BLaER1 (cell line): ENCODE results near the gene ALOX5.
"Not testable (repeated sequence)": the region's sequence is repeated elsewhere in the genome, so short reads cannot be mapped to it uniquely, and the experiment has no call there.

Experiments used
- H3K27ac ChIP-seq: shearing (Covaris generic); formaldehyde crosslinking; 2 replicates; pipeline ENCODE4 v1.8.1; 2022
- H3K27me3 ChIP-seq: shearing (Covaris generic); formaldehyde crosslinking; 2 replicates; pipeline ENCODE4 v1.8.1; 2022
- H3K36me3 ChIP-seq: shearing (Covaris generic); formaldehyde crosslinking; 2 replicates; pipeline ENCODE4 v1.8.1; 2022
- H3K4me1 ChIP-seq: shearing (Covaris generic); formaldehyde crosslinking; 2 replicates; pipeline ENCODE4 v1.8.1; 2022
- H3K4me2 ChIP-seq: shearing (Covaris generic); formaldehyde crosslinking; 2 replicates; pipeline ENCODE4 v1.8.1; 2022
- H3K4me3 ChIP-seq: shearing (Covaris generic); formaldehyde crosslinking; 2 replicates; pipeline ENCODE4 v1.8.1; 2022
- H3K9ac ChIP-seq: shearing (Covaris generic); formaldehyde crosslinking; 2 replicates; pipeline ENCODE4 v1.8.1; 2022
- H3K9me3 ChIP-seq: shearing (Covaris generic); formaldehyde crosslinking; 2 replicates; pipeline ENCODE4 v1.8.1; 2022
- H4K20me1 ChIP-seq: shearing (Covaris generic); formaldehyde crosslinking; 2 replicates; pipeline ENCODE4 v1.8.1; 2022
- Cebpa-rat ChIP-seq: shearing (Covaris generic); IDR thresholded peaks from 2 replicates; pipeline ENCODE4 v1.8.1; 2022

ALOX5 gene

GRCh38 chr10:45471059-45471458 is 97.0 kb downstream of the ALOX5 start:
- Histone ChIP-seq H3K4me3 (no peak overlapping the region), H3K27me3 (no peaks in the 10 kb centered on the region), H4K20me1 (no peaks in the 10 kb centered on the region), H3K4me1 (peaks cover 20% of the 10 kb centered on the region), H3K9me3 (peaks cover 12% of the 10 kb centered on the region), H3K4me2 (peak overlapping the region; percentile 60; the same call in 1 of the 2 replicates), H3K9ac (no peak overlapping the region), H3K36me3 (peaks cover 4% of the 10 kb centered on the region), H3K27ac (no peak overlapping the region)
- TF ChIP-seq Cebpa-rat = no peak

DNA sequence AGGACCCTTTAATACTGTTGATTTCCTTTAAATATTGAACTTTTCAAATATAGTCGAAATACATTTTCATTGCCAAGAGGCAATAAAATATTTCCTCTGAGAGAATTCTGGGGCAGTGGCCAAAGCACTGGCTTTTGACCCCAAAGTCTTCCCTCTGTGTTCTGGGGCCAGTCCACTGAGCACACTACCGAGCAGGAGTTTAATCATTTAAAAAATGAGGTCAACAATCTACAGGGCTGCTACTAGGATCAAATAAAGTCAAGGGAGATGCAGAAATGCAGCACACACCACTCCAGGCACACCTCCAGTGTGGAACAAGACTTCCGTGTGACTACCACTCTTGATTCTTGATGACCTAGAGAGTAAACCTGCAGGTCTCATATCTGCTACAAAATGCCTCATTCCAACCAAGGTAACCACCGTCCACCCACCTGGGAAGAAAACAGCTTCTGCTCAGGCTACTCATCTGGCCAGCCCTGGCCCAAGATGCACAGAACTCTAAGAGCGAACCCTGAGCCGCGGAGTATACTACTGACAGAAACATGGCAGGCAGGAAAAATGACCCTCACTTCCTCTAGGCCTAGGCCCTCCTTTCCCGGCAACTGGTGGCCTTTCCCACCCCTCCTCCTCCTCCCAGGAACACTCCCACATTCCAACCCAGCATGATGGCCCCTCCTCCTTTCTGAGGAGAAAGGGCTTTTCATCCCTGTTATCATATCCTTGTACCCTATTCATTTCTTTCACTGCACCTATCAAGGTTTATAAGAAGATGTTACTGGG is 97.7 kb downstream of the ALOX5 start:
- Histone ChIP-seq H4K20me1 (no peaks in the 10 kb centered on the region), H3K9me3 (peaks cover 18% of the 10 kb centered on the region), H3K27ac (no peak overlapping the region), H3K4me1 (peaks cover 20% of the 10 kb centered on the region), H3K36me3 (peaks cover 8% of the 10 kb centered on the region), H3K4me3 (no peak overlapping the region), H3K27me3 (no peaks in the 10 kb centered on the region), H3K4me2 (no peak overlapping the region), H3K9ac (no peak overlapping the region)
- TF ChIP-seq Cebpa-rat = no peak

DNA sequence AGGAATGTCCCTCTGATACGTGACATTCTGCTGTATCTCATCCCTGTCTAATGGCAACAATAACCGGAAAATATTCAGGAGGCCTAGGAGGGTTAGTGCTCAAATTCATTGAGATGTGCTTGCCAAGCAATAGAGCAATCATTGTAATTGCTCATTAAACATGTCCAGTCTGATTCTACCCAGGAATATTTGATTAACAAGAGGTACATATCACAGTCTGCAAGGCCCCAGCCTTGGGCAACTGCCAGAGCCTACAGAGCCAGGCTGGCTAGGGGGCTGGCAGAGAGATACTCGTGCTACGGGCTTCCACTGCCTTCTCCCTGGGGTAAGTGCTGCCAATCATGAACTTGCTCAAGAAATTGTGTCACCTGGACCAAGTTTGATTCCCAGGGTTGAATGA is 99.1 kb downstream of the ALOX5 start:
- H3K9me3 ChIP-seq = peaks cover 30% of the 10 kb centered on the region
- no peaks in the 10 kb centered on the region for H4K20me1 ChIP-seq
- H3K4me2 ChIP-seq = no peak overlapping the region
- H3K36me3 ChIP-seq = peaks cover 8% of the 10 kb centered on the region
- no peaks in the 10 kb centered on the region for H3K27me3 ChIP-seq
- peaks cover 20% of the 10 kb centered on the region for H3K4me1 ChIP-seq
- no peak overlapping the region for H3K27ac ChIP-seq
- TF ChIP-seq Cebpa-rat = no peak
- no peak overlapping the region for H3K9ac ChIP-seq
- H3K4me3 ChIP-seq = no peak overlapping the region

GRCh38 chr10:45476559-45476958 is 102.5 kb downstream of the ALOX5 start:
- H3K9ac ChIP-seq = no peak overlapping the region
- H3K4me1 ChIP-seq = peaks cover 7% of the 10 kb centered on the region; the same call in 1 of the 2 replicates
- H3K27ac ChIP-seq = no peak overlapping the region
- peaks cover 31% of the 10 kb centered on the region for H3K36me3 ChIP-seq
- H3K4me2 ChIP-seq = no peak overlapping the region
- H4K20me1 ChIP-seq = no peaks in the 10 kb centered on the region
- peaks cover 63% of the 10 kb centered on the region for H3K9me3 ChIP-seq
- H3K27me3 ChIP-seq = no peaks in the 10 kb centered on the region
- no peak overlapping the region for H3K4me3 ChIP-seq
- TF ChIP-seq Cebpa-rat = no peak

DNA sequence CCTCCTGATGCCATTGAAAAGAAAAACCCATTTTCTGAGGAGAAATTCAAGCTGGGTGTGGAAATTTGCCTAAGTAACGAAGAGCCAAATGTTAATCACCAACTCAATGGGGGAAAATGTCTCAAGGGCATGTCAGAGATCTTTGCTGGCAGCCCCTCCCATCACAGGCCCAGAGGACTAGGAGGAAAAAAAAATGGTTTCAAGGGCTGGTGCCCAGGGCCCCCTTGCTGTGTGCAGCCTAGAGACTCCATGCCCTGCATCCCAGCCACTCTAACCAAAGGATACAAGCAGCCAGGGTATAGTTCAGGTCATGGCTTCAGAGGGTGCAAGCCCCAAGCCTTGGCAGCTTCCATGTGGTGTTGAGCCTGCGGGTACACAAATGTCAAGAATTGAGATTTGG is 106.3 kb downstream of the ALOX5 start:
- Histone ChIP-seq H3K27ac (no peak overlapping the region), H3K9me3 (peaks cover 73% of the 10 kb centered on the region), H3K9ac (no peak overlapping the region), H3K36me3 (peaks cover 41% of the 10 kb centered on the region), H4K20me1 (no peaks in the 10 kb centered on the region), H3K4me3 (no peak overlapping the region), H3K4me2 (no peak overlapping the region), H3K27me3 (no peaks in the 10 kb centered on the region), H3K4me1 (no peaks in the 10 kb centered on the region; the same call in 1 of the 2 replicates)
- no peak for TF ChIP-seq Cebpa-rat

DNA sequence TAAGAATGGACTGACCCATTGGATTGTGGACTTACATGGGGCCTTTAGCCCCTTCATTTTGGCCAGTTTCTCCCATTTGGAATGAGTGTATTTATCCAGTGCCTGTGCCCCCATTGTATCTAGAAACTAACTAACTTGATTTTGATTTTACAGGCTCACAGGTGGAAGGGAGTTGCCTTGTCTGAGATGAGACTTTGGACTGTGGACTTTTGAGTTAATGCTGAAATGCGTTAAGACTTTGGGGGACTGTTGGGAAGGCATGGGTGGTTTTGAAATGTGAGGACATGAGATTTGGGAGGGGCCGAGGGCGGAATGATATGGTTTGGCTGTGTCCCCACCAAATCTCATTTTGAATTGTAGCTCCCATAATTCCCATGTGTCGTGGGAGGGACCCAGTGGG is 107.1 kb downstream of the ALOX5 start:
- not testable (repeated sequence) for H3K4me1 ChIP-seq, H3K4me3 ChIP-seq, H3K4me2 ChIP-seq, H4K20me1 ChIP-seq, H3K9ac ChIP-seq, H3K27ac ChIP-seq, H3K27me3 ChIP-seq
- H3K36me3 ChIP-seq = peaks cover 41% of the 10 kb centered on the region
- peaks cover 65% of the 10 kb centered on the region for H3K9me3 ChIP-seq

DNA sequence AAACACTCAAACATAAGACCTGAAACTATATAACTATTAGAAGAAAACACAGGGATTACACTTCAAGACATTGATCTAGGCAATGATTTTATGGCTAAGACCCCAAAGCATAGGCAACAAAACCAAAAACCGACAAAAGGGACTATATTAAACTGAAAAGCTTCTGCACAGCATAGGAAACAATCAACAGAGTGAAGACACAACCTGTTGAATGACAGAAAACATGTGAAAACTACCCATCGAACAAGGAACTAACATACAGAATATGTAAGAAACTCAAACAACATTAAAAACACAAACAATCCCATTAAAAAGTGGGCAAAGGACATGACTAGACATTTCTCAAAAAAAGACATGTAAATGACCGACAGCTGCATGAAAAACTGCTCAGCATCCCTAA is 109.0 kb downstream of the ALOX5 start:
- no peak overlapping the region for H3K9ac ChIP-seq
- H3K4me3 ChIP-seq = no peak overlapping the region
- H3K4me2 ChIP-seq = no peak overlapping the region
- no peaks in the 10 kb centered on the region for H4K20me1 ChIP-seq
- H3K4me1 ChIP-seq = peaks cover 15% of the 10 kb centered on the region
- H3K27ac ChIP-seq = no peak overlapping the region
- no peaks in the 10 kb centered on the region for H3K27me3 ChIP-seq
- H3K9me3 ChIP-seq = peaks cover 54% of the 10 kb centered on the region
- H3K36me3 ChIP-seq = peaks cover 37% of the 10 kb centered on the region
- TF ChIP-seq Cebpa-rat = no peak

DNA sequence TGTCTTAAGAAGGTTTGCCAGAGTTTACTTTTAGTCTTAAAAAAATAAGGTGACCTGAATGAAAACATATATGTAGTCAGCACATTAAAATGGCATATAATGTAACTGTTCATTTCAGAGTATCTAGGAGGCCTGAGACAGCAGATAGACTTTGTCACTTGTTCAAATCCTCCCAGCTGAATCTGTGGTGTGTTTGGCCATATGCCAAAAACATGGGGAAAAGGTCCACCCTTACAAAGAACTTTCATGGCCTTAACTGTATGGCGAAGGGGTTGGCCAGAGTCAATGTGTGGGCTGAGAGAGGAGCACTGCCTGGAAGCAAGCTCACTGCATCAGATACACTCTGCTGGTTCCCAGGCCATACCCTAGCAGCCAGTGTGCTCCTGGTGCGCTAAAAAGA is 113.7 kb downstream of the ALOX5 start:
- Histone ChIP-seq H3K9ac (peak overlapping the region; percentile 80), H3K4me2 (peak overlapping the region; percentile 88), H4K20me1 (no peaks in the 10 kb centered on the region), H3K4me3 (peak overlapping the region; percentile 49), H3K27ac (peak overlapping the region; percentile 97), H3K27me3 (no peaks in the 10 kb centered on the region), H3K36me3 (peaks cover 14% of the 10 kb centered on the region), H3K9me3 (peaks cover 42% of the 10 kb centered on the region), H3K4me1 (peaks cover 35% of the 10 kb centered on the region)
- TF ChIP-seq Cebpa-rat = no peak

- Histone ChIP-seq H3K36me3 (peaks cover 17% of the 10 kb centered on the region), H4K20me1 (no peaks in the 10 kb centered on the region), H3K4me3 (peak overlapping the region; percentile 49), H3K9me3 (peaks cover 48% of the 10 kb centered on the region), H3K27me3 (no peaks in the 10 kb centered on the region), H3K4me2 (peak overlapping the region; percentile 88), H3K9ac (peak overlapping the region; percentile 80), H3K4me1 (peaks cover 35% of the 10 kb centered on the region), H3K27ac (peak overlapping the region; percentile 97)
- peak; percentile 61; the same call in 1 of the 2 replicates for TF ChIP-seq Cebpa-rat
Observed at GRCh38 chr10:45488365-45488764, 114.3 kb downstream of the ALOX5 start.

DNA sequence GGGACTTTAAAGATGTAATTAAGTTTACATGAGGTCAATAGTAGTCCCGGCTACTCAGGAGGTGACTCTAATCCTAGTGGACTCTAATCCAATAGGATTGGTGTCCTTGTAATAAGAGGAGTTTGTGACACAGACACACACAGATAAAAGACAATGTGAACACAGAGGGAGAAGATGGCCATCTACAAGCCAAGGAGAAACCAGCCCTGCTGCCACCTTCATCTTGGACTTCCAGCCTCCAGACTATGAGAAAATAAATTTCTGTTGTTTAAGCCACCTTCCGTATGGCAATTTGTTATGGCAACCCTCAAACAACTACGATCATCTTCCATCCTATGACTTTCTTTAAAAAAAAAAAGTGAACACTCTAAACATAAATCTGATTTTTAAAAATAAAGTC is 116.3 kb downstream of the ALOX5 start:
- H3K27ac ChIP-seq = peak overlapping the region; percentile 97
- H3K27me3 ChIP-seq = no peaks in the 10 kb centered on the region
- TF ChIP-seq Cebpa-rat = no peak
- peaks cover 35% of the 10 kb centered on the region for H3K4me1 ChIP-seq
- H3K9me3 ChIP-seq = peaks cover 59% of the 10 kb centered on the region
- H3K4me3 ChIP-seq = no peak overlapping the region
- no peak overlapping the region for H3K9ac ChIP-seq
- peaks cover 6% of the 10 kb centered on the region for H3K36me3 ChIP-seq
- H4K20me1 ChIP-seq = no peaks in the 10 kb centered on the region
- H3K4me2 ChIP-seq = no peak overlapping the region
